Activated CD4-positive, CD25-positive, alpha-beta regulatory T cell (primary cell): Measurements from ENCODE around the gene ELL.

ENCODE experiments used
- DNase-seq, 4 experiments: peaks; one replicate each; lab custom pipeline; 2025; lab: John Stamatoyannopoulos, UW

Gene ELL

DNA sequence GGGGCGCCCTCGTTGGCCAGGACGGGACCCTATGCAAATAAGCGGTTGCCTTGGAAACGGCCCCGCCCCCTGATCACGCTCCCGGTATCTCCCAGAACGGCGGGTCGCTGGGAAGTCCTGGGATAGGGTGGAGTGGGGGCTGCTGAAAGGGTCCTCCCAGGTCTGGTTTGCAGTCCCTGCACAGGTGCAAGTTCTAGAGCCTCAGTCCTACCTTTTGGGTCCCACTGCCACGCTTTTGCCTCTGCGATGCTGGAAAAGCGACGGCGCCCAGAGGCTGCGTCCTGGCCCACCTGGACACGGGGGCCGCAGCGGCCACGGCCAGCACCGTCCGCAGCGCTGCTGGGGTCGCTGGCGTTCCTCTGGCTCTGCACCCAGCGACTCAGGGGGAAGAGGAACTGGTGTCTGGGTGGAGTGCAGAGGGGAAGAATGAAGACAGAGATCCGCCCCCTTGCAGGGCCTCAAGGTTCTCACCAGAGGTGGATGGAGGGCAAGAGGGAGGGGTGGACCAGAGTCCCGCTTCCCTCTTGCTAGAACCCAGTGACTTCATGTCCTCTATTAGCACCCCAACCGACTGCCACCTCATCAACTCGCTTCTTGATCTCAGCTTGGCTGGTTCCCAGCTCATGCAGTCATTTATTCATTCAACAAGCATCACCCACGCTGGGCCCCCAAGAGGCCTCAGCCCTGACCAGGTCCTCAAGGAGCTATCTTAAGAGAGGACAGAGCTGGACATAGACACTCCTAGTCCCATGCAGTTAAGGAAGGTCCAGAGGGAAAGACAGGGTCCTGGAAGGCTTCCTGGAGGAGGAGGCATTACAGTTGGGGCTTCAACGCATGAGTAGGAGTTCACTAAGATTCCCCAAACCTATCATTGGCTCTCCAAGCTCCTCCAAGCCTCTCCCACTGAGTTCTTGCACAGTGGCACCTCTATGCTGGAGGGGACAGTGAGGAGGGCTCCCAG, 124.3 kb downstream of the ELL start, which contains the start of gene LRRC25:
TSS of gene LRRC25 (minus strand) at position 381 of the 961 bp plus-strand sequence. CDS start 659 bp downstream, outside the sequence.
- DNase-seq = no peak

- no peak for DNase-seq
Measured at GRCh38 chr19:18396471-18397241, 125.2 kb downstream of the ELL start.

- DNase-seq = no peak
Measured at GRCh38 chr19:18393836-18394235, 128.0 kb downstream of the ELL start.

- no peak for DNase-seq
Measured at GRCh38 chr19:18392926-18393325, 128.9 kb downstream of the ELL start.
